ENCODE measurements around the gene CT45A6.
"Not testable (repeated sequence)": the region's sequence is repeated elsewhere in the genome, so short reads cannot be mapped to it uniquely, and the experiment has no call there.

The CT45A6 gene

GRCh38 chrX:135802687-135803086 lies at the start of gene CT45A6:
TSS of gene CT45A6 (minus strand) at chrX:135802787. CDS start at chrX:135798993, 3,794 bp downstream.
- not testable (repeated sequence) for FAIRE-seq

DNA sequence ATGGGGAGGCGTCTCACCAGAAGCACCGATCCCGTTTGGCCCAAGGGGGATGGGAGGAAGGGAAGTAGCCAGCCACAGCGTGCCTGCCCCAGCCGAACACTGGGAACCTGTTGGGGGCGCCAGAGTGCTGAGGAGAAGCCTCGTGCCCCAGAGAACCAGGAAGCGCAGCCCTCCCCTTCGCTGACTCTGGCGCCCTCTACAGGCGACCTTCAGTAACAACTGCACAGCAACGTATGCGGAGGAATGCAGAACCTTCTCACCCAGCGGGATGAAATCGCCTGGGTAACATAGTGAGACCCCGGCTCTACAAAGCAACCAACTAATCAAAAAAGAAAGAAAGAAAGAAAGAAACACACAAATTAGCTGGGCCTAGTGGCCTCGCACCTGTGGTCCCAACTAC lies 34.6 kb upstream of the CT45A6 start, which contains the start of gene CT45A7:
Gene CT45A7, minus strand, starts transcription at position 101 of the 400 bp plus-strand sequence. CDS start 3,747 bp downstream, outside the sequence.
- FAIRE-seq: not testable (repeated sequence)

DNA sequence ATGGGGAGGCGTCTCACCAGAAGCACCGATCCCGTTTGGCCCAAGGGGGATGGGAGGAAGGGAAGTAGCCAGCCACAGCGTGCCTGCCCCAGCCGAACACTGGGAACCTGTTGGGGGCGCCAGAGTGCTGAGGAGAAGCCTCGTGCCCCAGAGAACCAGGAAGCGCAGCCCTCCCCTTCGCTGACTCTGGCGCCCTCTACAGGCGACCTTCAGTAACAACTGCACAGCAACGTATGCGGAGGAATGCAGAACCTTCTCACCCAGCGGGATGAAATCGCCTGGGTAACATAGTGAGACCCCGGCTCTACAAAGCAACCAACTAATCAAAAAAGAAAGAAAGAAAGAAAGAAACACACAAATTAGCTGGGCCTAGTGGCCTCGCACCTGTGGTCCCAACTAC lies 17.3 kb upstream of the CT45A6 start, which contains the start of gene CT45A2:
Gene CT45A2, minus strand, starts transcription at position 101 of the 400 bp plus-strand sequence. CDS start 3,747 bp downstream, outside the sequence.
- not testable (repeated sequence) for FAIRE-seq

- not testable (repeated sequence) for FAIRE-seq
Measured at GRCh38 chrX:135785403-135785802, 17.2 kb downstream of the CT45A6 start, which contains the start of gene CT45A5. TSS of gene CT45A5 (minus strand) at chrX:135785503. CDS start at chrX:135781729, 3,774 bp downstream.

DNA sequence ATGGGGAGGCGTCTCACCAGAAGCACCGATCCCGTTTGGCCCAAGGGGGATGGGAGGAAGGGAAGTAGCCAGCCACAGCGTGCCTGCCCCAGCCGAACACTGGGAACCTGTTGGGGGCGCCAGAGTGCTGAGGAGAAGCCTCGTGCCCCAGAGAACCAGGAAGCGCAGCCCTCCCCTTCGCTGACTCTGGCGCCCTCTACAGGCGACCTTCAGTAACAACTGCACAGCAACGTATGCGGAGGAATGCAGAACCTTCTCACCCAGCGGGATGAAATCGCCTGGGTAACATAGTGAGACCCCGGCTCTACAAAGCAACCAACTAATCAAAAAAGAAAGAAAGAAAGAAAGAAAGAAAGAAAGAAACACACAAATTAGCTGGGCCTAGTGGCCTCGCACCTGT lies 34.5 kb downstream of the CT45A6 start, which contains the start of gene CT45A3:
Gene CT45A3, minus strand, starts transcription at position 101 of the 400 bp plus-strand sequence. CDS start 3,747 bp downstream, outside the sequence.
- FAIRE-seq: not testable (repeated sequence)

GRCh38 chrX:135744739-135745138 lies 57.8 kb downstream of the CT45A6 start:
- FAIRE-seq: not testable (repeated sequence)

All from TTC549 (cell line).